UCSD-AML1 (cell line): ENCODE results near the gene RAB20.
"Not testable (repeated sequence)": the region's sequence is repeated elsewhere in the genome, so short reads cannot be mapped to it uniquely, and the experiment has no call there.

Experiments
- DNase-seq: peaks from one replicate; lab custom pipeline; 2025; ENCODE audit not compliant: unreplicated experiment; lab: John Stamatoyannopoulos, UW

Gene RAB20

GRCh38 chr13:110561344-110562035 is at the start of gene RAB20:
TSS of gene RAB20 (minus strand) at chr13:110561722. CDS start at chr13:110561519, 203 bp downstream.
- peak; percentile 82 for DNase-seq

DNA sequence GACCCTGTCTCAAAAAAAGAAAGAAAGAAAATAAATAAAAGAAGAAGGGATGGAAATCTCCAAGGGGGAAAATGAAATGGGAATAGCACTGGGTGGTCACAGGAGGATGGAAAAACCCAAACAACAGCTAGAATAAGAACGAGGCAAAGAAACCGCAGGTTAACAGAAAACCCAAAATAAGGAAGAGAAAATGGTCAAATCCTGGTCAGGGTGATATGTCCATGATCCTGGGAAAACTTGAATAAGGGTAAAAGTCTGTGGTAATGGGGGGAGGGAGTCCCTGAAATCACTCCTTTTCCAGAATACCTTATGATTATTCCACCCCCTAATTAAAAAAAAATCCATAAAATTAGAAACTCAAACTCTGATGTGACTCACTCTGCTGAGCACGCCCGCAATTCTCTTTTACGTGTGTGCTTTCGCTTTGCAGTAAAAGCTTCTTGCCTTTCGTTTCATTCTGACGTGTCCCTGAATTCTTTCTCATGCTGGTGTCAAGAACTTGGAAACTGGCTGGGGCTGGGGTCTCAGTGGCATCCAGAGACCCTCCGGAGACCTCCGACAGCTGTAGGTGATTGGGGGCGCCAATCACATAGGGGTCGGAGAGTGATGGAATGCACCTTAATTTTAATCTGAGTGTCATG is 49.6 kb upstream of the RAB20 start:
- no peak for DNase-seq

GRCh38 chr13:110607675-110608224 is 46.2 kb upstream of the RAB20 start:
- no peak for DNase-seq

DNA sequence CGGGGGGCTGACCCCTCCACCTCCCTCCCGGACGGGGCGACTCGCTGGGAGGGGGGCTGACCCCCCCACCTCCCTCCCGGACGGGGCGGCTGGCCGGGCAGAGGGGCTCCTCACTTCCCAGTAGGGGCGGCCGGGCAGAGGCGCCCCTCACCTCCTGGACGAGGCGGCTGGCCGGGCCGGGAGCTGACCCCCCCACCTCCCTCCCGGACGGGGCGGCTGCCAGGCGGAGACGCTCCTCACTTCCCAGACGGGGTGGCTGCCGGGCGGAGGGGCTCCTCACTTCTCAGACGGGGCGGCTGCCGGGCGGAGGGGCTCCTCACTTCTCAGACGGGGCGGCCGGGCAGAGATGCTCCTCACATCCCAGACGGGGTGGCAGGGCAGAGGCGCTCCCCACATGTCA is 44.8 kb upstream of the RAB20 start:
- not testable (repeated sequence) for DNase-seq

- DNase-seq = no peak
Observed at GRCh38 chr13:110605132-110605531, 43.6 kb upstream of the RAB20 start.

- DNase-seq = no peak
Observed at GRCh38 chr13:110600980-110601379, 39.5 kb upstream of the RAB20 start.

- DNase-seq = no peak
Observed at GRCh38 chr13:110600261-110600819, 38.8 kb upstream of the RAB20 start.

DNA sequence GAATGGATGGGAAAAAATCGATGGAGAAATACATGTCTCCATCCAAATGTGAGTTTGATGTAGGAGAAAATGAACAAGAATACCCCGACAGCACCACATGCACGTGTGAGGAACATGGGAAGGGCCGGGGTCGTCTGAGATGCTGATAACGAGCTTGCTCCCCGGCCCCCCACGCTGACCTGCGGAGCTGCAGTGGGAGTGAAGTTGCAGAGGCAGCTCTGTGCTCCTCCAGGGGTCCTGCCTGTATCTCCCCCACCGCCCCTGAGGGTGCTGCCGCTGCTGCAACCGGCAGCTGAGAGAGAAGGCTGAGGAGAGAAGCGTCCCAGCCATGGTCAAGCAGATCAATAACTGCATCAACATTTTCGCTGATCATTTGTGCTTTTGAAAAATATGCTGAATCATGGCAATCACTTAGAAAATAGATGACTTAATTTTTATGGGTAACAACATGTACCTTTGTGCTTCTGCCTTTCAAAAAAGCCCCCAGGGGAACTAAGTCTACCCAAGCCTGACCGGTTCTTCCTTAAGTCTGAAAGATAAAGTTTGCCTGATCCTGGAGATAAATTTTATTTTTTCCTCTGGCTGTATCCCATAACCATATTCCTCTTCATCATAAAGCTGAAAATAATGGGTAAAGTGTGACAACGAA is 35.6 kb upstream of the RAB20 start:
- DNase-seq = no peak

GRCh38 chr13:110593430-110594130 is 32.1 kb upstream of the RAB20 start:
- no peak for DNase-seq

DNA sequence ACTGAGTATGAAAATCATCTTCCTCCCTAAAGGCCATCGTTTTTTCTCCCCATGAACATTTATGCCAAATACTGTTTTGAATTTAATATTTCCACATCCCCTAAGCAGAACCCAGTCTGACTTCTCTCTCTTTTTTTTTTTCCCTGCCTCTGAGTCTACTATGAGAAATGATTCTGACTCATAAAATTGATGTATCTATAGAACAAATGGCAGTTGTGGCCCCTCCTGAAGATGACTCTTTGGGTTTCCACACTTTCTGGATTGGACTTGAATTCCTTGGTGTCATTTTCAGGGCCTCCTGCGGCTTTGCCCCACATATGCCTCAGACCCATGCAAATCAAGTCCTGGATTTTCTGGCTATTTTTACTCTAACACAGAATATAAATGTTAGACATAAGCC is 31.1 kb upstream of the RAB20 start:
- no peak for DNase-seq

GRCh38 chr13:110590577-110590976 is 29.1 kb upstream of the RAB20 start:
- no peak for DNase-seq

- no peak for DNase-seq
Observed at GRCh38 chr13:110589793-110590390, 28.4 kb upstream of the RAB20 start.

DNA sequence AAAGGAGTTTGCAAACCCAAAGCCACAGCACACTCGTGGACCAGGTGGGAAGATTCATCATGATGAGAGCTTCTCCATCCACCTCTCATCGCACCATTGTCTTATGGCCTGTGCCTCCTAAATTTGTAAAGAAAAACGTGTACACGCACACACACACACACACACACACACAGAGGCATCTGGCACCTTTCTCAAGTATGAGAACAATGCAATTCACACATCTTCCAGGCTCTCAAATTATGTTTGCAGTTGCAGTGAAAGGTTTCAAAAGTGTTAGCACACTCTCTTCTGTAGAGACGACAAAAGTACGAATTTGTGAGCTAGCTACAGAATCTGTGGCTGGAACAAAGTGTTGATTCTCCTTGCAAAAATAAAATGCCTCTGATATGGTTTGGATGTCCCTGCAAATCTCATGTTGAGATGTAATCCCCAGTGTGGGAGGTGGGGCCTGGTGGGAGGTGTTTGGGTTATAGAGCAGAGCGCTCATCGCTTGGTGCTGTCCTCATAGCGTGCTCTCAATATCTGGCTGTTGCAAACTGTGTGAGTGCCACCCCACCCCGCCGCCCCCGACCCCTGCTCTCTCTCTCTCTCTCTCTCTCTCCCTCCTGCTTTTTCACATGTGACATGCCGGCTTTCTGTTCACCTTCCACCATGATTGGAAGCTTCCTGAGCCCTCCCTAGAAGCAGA is 21.8 kb upstream of the RAB20 start:
- no peak for DNase-seq

DNA sequence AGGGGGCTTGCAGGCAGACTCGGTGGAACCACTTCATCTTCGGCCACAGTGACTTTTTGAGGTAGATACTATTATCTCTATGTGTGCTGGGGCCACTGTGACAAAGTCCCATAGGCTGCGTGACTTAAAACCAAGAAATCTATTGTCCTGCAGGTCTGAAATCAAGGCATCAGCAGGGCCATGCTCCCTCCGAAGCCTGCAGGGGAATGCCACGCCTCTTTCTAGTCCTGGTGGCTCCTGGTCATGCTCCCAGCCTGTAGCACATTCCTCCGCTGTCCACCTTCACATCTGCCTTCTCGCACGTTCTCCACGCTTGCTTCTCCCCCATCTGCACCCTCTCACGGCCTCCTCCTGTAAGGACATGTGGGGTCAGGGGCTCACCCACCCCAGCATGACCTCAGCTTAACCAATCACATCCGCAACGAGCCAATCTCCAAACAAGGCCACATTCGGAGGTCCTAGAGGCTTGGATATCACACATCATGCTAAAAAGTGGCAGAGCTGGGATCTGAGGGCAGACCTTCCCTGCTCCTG is 21.0 kb upstream of the RAB20 start:
- DNase-seq = no peak

- no peak for DNase-seq
Observed at GRCh38 chr13:110581506-110582185, 20.1 kb upstream of the RAB20 start.

GRCh38 chr13:110580800-110581199 is 19.3 kb upstream of the RAB20 start:
- no peak for DNase-seq

DNA sequence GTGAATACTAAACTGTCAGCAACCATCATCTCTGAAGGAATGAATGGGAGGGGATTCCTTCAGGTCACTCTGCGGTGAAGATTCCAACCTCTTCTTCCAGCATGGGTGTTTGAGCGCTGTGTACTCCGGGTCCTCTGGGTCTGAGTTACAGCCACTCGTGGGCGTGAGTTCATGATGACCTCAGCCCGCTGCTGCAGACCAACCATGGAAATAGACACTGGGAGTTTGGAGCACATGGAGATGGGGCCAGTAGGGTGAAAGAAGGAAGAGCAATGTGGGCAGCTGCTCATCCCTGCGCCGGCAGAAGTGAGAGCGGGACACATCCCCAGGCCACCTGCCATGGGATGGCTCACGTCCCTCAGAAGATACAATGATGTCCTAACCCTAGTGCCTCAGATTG is 16.8 kb upstream of the RAB20 start:
- DNase-seq = no peak

- no peak for DNase-seq
Observed at GRCh38 chr13:110576736-110577476, 15.4 kb upstream of the RAB20 start.

- no peak for DNase-seq
Observed at GRCh38 chr13:110576070-110576394, 14.5 kb upstream of the RAB20 start.
